IMR-90 (cell line): ENCODE results near the gene TMEM247. TPM values are rescaled to one million over a fixed set of nuclear protein-coding genes. Genes with fewer than 3 reads are reported as not detected.
A peak's percentile ranks its signal among the peaks of the same experiment; 100 is the strongest.

ENCODE experiments used
- MAZ ChIP-seq: IDR thresholded peaks from 2 replicates; pipeline ENCODE4 v1.6.1; 2012; ENCODE audit warnings: low read depth, mild to moderate bottlenecking, low read length, improper control_type of control experiment, moderate library complexity, borderline replicate concordance
- POLR2A ChIP-seq: IDR thresholded peaks from 2 replicates; pipeline ENCODE4 v1.6.1; 2012; ENCODE audit warnings: mild to moderate bottlenecking, low read depth, low read length
- SMC3 ChIP-seq: fragments of 150-350 bp; IDR thresholded peaks from 2 replicates; pipeline ENCODE4 v1.6.1; 2016; ENCODE audit warnings: low read depth, mild to moderate bottlenecking, antibody characterized with exemption, low read length, moderate library complexity
- polyA plus RNA-seq, 3 experiments: library from polyadenylated mRNA; depleted of rRNA; stranded (reverse); fragments of >200 nt; gene quantifications; 2 replicates each; pipeline ENCODE4 v1.2.3, GENCODE V29; 2012; ENCODE audit warnings: low replicate concordance in 1 of 3
- total RNA-seq: library from RNA; depleted of rRNA; stranded (reverse); fragments of >200 nt; gene quantifications from 2 replicates; pipeline ENCODE4 v1.2.3, GENCODE V29; 2012
- TF ChIP-seq, protein P1 (sequence below): conservative IDR thresholded peaks from 2 replicates; pipeline ENCODE4 v1.5.1; 2012; ENCODE audit warnings: mild to moderate bottlenecking, low read depth, low read length, improper control_type of control experiment

Gene TMEM247
- total and polyA plus RNA-seq, 2 of the 4 experiments (the other 2 are of a cell fraction) = not detected

DNA sequence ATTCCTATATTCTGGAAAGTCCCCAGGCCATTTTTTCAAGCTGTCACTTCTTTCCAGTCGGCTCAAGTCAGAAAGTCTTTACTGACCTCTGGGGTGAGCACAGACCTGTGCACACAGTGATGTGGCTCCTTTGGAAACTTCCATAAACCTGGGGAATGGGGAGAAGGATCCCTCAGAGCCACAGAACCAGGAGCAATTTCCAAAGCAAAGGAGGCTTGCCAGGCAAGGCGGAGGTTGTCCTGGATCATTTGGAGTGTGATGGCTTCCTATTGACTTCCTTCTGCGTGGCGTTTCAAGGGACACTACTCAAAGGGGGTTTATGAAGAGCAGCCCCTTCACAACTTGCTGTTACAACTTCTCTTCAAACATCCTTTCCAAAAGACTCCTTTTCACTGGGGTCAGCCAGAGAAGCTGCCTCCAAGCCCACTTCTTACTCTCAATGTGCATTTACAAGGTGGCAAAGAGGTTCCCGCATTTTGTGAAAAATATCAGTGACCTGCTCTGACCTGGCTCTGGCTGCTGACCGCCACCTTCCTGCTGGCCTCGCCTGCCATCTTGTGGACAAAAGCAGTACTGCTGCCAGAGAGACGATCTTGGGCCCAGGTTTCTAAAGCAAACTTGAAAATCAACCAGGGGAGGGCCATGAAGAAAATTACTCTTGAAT, 18.2 kb upstream of the TMEM247 start (continued):
- TF ChIP-seq, protein P1, sequence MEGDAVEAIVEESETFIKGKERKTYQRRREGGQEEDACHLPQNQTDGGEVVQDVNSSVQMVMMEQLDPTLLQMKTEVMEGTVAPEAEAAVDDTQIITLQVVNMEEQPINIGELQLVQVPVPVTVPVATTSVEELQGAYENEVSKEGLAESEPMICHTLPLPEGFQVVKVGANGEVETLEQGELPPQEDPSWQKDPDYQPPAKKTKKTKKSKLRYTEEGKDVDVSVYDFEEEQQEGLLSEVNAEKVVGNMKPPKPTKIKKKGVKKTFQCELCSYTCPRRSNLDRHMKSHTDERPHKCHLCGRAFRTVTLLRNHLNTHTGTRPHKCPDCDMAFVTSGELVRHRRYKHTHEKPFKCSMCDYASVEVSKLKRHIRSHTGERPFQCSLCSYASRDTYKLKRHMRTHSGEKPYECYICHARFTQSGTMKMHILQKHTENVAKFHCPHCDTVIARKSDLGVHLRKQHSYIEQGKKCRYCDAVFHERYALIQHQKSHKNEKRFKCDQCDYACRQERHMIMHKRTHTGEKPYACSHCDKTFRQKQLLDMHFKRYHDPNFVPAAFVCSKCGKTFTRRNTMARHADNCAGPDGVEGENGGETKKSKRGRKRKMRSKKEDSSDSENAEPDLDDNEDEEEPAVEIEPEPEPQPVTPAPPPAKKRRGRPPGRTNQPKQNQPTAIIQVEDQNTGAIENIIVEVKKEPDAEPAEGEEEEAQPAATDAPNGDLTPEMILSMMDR = peak; percentile 97
- TF ChIP-seq MAZ (no peak), SMC3 (peak; percentile 97), POLR2A (peak; percentile 55; the same call in 1 of the 2 replicates)
